ENCODE results near the gene C5. TPM values are rescaled to one million over a fixed set of nuclear protein-coding genes. Genes with fewer than 3 reads are reported as not detected.

Gene C5
- total RNA-seq, 1 experiment from 2014 or later: 0.57 TPM

- TF ChIP-seq, protein P1, sequence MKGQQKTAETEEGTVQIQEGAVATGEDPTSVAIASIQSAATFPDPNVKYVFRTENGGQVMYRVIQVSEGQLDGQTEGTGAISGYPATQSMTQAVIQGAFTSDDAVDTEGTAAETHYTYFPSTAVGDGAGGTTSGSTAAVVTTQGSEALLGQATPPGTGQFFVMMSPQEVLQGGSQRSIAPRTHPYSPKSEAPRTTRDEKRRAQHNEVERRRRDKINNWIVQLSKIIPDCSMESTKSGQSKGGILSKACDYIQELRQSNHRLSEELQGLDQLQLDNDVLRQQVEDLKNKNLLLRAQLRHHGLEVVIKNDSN (CRISPR knock-in tag; IDR thresholded peaks at IDR 0.05): no peak
- TF ChIP-seq SP1 (CRISPR knock-in tag; conservative IDR thresholded peaks at IDR 0.05) (no peak), TEAD4 (CRISPR knock-in tag; IDR thresholded peaks at IDR 0.05) (no peak), SOX15 (CRISPR knock-in tag; IDR thresholded peaks at IDR 0.05) (no peak), ZBTB43 (CRISPR knock-in tag; IDR thresholded peaks at IDR 0.05) (no peak), ATF1 (CRISPR knock-in tag; IDR thresholded peaks at IDR 0.05) (no peak), MLX (CRISPR knock-in tag; IDR thresholded peaks at IDR 0.05) (no peak)
Measured at GRCh38 chr9:120942186-120943001, 107.7 kb downstream of the C5 start (continued).

- H3K9me3 Mint-ChIP-seq: no peaks in the 10 kb centered on the region
- H3K27ac Mint-ChIP-seq: no peak overlapping the region; the same call in 1 of the 2 replicates
- no peak overlapping the region for H3K4me3 Mint-ChIP-seq
- DNase-seq (ENCODE audit: low spot score) (no peak), ATAC-seq (no peak)
- H3K36me3 Mint-ChIP-seq: no peaks in the 10 kb centered on the region
- no peaks in the 10 kb centered on the region for H3K27me3 Mint-ChIP-seq (ENCODE audit: low read depth)
- TF ChIP-seq KAT7 (CRISPR knock-in tag; IDR thresholded peaks at IDR 0.05; ENCODE audit: borderline replicate concordance) (no peak), OVOL2 (CRISPR knock-in tag; IDR thresholded peaks at IDR 0.05; ENCODE audit: borderline replicate concordance) (no peak), ETV6 (CRISPR knock-in tag; IDR thresholded peaks at IDR 0.05) (no peak), SP1 (CRISPR knock-in tag; conservative IDR thresholded peaks at IDR 0.05) (no peak), HMGA2 (CRISPR knock-in tag; IDR thresholded peaks at IDR 0.05) (no peak), ZMAT4 (CRISPR knock-in tag; IDR thresholded peaks at IDR 0.05) (no peak), MAX (CRISPR knock-in tag; IDR thresholded peaks at IDR 0.05) (no peak), ZNF396 (CRISPR knock-in tag; IDR thresholded peaks at IDR 0.05; ENCODE audit: borderline replicate concordance) (no peak), MYBL2 (CRISPR knock-in tag; IDR thresholded peaks at IDR 0.05) (no peak), ARID4B (CRISPR knock-in tag; IDR thresholded peaks at IDR 0.05; ENCODE audit: borderline replicate concordance) (no peak), AR (CRISPR knock-in tag; IDR thresholded peaks at IDR 0.05) (no peak)
- TF ChIP-seq, protein P2, sequence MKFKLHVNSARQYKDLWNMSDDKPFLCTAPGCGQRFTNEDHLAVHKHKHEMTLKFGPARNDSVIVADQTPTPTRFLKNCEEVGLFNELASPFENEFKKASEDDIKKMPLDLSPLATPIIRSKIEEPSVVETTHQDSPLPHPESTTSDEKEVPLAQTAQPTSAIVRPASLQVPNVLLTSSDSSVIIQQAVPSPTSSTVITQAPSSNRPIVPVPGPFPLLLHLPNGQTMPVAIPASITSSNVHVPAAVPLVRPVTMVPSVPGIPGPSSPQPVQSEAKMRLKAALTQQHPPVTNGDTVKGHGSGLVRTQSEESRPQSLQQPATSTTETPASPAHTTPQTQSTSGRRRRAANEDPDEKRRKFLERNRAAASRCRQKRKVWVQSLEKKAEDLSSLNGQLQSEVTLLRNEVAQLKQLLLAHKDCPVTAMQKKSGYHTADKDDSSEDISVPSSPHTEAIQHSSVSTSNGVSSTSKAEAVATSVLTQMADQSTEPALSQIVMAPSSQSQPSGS (CRISPR knock-in tag; IDR thresholded peaks at IDR 0.05; ENCODE audit: borderline replicate concordance, low read depth): no peak
- peaks cover 38% of the 10 kb centered on the region for H3K4me1 Mint-ChIP-seq
- ChIA-PET POLR2A (interaction anchor here (0.6 kb wide), 1 partner anchor 57 kb away, joined by 6 read pairs; no protein-coding TSS in a partner anchor), CTCF (interaction anchor here (0.7 to 2.5 kb wide), 4 partner anchors 24 to 119 kb away, joined by 3 to 11 read pairs (median 3); no protein-coding TSS in a partner anchor)
Measured at GRCh38 chr9:120941046-120941770, 108.9 kb downstream of the C5 start.

All from WTC11 (cell line).